KBM-7 (cell line): ENCODE data around the gene CALML3.

Experiments used
- DNase-seq: peaks from one replicate; pipeline ENCODE4 v3.0.0-alpha.2; 2015
- in situ Hi-C: fragments of 300-500 bp; cut with MboI; formaldehyde crosslinking; loops from 2 replicates; pipeline ENCODE4 v1.14.3; 2020; ENCODE audit warnings: low sequenced_read_pairs, low pct_unique_long_range_greater_than_20kb, mixed read lengths

The CALML3 gene

DNA sequence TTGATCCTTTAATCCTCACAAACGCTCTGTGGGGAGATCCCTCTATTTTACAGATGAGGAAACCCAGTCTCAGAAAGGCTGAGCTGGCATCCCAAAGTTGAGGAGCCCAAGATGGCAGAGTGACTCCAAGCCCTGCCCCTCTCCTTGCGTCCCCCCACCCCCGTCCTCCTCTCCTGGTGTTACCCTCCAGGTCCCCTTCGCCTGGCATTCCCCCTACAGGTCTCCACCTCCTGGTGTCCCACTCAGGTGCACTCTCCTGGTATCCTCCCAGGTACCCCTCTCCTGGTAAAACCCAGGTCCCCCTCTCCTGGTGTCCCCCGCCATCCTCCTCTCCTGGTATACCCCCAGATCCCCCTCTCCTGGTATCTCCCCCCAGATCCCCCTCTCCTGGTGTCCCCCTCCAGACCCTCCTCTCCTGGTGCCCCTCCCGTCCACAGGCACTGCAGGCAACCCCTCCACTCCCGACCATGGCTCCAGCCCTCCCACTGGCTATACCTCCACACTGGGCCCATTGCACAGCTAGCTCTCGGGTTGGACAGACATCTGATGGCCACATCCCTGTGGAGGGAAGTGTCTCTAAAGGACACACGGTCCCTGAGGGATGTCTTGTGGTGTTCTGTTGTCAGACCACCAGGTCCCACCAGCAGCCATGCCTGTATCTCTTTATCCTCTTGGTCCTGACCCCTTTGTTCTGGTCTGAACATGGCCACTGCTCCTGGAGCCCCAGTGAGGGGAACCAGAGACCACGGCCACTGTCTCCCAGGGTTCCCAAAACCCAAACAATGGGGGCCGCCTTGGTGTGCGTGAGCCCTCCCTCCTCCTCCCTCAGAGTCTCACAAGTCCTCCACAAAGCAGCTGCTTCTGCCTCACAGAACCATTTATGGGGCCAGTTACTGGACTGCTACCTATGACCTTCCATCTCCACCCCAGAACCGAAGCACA lies 37.2 kb downstream of the CALML3 start:
- in situ Hi-C loops: no loop called here
- no peak for DNase-seq

- in situ Hi-C loops: no loop called here
- DNase-seq: no peak
Measured at GRCh38 chr10:5563321-5563961, 38.7 kb downstream of the CALML3 start.

DNA sequence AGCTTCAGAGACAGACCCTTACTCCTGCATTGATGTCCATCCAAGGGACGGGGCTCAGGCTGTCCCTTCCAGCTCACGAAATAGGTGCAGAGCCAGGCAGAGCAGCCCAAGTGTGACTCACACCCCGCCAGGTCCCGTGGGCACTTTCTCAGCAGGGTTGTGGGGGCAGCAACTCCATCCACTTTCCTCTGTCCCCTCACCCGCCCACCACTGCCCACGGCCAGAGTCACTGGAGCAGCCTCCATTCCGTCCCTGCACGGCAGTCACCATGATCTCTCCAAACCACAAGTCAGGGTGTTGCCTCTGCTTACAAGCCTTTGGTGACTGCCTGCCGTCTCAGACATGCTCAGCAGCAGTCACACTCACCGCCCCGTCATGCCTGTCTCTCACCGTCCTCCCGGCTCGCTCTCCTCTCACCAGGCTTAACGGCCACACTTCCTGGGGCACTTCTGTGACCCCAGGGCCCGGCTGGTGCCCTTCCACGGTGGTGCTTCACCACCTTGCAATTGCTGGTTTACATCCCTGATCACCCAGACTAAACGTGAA lies 39.3 kb downstream of the CALML3 start:
- in situ Hi-C loops: no loop called here
- no peak for DNase-seq

DNA sequence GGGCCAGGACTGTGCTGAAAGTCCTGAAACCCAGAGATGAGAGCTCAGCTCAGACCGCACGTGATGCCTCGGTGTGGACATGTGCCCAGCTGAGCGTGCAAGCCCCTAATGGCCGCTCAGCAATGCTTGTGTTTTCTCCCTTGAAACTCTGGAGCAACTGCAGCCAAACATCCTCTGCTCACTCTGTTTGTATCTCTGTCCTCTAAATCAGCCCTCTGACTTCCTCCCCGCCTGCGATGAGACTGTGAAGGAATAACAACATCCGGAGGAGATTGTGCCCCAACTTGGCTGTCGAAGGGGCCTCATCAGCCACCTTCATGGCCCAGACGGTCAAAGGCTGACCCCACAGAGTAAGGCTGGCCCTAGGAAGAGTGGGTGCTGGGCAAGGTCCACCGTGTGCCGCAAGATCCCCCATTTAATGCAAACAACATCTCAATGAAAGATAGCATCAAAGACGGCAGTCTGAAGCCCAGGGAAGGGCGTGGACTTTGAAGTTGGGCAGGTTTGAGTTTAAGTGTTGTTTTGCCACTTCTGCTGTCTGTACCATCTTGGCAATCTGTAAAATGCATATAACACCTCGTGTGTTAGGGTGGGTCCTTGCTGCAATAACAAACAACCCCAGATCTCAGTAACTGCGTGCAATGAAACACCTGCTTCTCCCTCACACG lies 39.9 kb downstream of the CALML3 start:
- no peak for DNase-seq

DNA sequence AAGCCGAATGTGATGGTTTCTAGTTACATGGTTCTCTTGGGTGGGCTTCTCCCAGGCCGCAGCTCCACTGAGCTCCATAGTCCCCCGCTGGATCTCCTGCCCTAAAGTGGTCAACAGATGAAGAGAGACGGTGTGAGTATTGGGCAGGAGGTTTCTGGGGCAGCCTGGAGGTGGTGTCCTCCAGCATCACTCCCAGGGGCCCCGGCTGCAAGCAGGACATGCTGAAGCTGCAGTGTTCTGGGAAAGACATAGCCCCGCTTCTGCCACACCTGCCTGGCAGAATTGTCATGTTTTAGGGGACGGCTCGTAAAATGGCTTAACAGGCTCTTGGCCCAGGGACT lies 40.4 kb downstream of the CALML3 start:
- in situ Hi-C loops: no loop called here

More for the DNA sequence above, 39.9 kb downstream of the CALML3 start:
- in situ Hi-C loops: no loop called here

GRCh38 chr10:5565671-5566581 lies 41.2 kb downstream of the CALML3 start:
- in situ Hi-C loops: no loop called here
- no peak for DNase-seq

More for the DNA sequence above, 40.4 kb downstream of the CALML3 start:
- no peak for DNase-seq

DNA sequence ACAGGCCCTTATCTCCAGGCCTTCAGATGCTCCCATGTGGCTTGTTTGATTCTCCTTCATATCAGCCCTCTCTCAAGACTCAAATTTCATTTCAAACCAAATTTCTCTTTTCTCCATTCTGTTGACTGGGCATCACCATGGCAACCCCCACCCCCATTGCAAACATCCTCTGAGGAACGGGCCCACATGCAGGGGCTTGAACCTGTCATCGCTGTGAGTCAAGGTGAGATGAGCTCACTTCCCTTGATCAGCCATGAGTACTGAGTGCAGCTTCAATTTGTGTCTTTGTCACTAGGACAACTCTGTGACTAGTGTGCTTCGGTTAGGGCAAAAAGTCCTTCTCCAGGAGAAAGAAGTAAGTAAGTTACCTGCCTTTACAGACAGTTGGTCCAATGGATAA lies 41.9 kb downstream of the CALML3 start:
- DNase-seq: no peak
- in situ Hi-C loops: no loop called here

DNA sequence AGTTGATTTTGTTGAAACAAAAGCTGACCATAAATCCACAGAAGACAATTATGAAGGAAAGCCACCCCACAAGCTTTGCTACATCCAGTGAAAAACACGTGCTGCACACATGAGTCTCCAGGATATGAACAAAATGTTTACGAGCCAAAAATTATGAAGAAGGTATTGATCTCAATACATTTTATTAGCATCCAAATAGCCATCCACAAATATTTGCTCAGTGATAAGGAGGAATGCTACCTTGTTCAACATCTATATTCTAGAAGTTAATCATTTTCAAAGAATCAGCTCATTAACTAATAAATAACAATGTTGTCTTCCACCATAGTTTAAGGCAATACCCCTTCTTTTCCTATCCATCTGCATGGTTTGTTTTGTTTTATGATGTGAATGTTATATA lies 42.7 kb downstream of the CALML3 start:
- in situ Hi-C loops: no loop called here
- no peak for DNase-seq

DNA sequence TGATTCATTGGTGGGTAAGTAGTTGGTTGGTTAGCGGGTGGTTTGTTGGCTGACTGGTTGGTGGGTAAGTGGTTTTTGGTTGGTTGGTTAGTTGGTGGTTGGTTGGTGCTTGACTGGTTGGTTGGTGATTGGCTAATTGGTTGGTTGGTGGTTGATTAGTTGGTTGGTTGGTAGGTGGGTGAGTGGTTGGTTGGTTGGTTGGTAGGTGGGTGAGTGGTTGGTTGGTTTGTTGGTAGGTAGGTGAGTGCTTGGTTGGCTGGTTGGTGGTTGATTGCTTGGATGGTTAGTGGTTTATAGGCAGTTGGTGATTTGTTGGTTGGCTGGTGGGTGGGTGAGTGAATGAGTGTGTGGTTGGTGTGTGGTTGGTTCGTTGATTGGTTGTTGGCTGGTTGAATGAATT lies 44.2 kb downstream of the CALML3 start:
- in situ Hi-C loops: no loop called here

DNA sequence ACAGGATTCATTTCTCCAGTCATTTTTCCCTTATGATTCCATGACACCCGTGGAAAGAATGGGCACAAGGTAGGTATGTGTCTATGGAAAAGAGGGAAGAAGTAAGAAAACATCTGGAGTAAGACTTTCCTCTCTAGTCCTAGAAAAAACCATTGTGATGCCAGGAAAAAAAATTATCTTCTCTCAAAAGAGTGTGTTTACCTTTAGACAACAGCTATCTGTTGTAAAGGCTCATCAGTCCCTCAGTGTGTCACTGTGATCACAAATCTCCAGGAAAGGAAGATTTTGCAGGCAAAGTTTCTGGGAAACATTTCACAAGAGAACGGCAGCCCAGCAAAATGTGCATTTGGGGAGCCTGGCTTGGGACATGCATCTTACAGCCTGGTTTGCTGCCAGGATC lies 44.8 kb downstream of the CALML3 start:
- no peak for DNase-seq
- in situ Hi-C loops: no loop called here

More for the DNA sequence above, 44.2 kb downstream of the CALML3 start:
- DNase-seq: no peak

- no peak for DNase-seq
- in situ Hi-C loops: no loop called here
Measured at GRCh38 chr10:5570007-5570655, 45.4 kb downstream of the CALML3 start.

DNA sequence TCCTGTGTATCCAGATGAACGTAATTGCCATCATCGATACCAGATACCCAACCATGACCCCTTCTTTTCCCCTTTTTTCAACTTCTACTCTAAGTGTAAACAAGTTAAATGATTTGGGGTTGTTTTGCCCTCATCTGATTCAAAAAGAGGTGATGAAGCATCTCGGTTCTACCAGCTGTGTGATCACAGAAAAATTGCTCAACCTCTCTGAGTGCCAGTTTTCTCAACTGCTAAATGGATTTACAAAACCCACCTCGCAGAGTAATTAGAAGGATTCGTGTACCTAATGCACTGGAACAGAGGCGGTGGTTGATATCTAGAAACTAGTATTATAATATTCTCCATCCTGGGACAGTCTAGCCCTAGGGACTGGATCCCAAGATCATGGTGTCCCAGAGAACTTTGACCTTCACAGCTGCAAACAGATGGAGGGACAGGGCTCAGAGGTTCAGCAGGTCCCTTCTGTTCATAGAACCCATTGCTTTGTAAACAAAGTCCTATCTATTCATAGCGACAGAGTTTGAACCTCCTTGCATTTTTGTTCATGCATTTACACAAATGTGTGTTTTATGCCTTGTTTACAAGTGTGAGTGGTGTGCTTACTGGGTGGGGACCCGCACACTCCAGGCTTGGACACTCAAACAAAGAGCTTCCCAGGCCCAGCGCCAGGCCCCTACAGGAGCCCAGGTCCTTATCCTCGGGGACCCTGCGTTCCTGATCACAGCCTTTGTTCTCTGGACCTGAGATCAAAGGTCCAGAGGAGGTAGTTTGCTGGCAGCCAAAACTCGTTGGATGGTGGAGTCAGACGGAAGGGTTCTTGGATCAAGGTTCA lies 46.4 kb downstream of the CALML3 start:
- in situ Hi-C loops: no loop called here
- DNase-seq: no peak

DNA sequence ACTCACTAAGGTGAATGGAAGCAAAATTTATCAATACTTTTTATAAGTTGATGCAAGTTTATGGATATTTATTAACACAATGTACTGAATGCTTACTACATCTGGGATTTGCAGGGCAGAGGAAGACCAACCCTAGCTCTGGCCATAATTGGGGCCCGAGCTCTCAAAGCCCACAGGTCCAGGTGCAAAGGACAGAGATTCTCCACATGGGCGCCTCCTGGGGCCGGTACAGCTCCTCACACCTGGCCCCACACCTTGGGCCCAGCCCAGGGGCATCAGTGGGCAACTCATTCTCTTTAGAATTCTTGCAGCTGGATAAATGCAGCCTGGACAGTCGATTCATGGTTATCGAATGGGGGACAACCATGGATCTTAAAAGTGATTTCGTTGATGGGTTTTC lies 47.1 kb downstream of the CALML3 start:
- in situ Hi-C loops: no loop called here
- DNase-seq: no peak

DNA sequence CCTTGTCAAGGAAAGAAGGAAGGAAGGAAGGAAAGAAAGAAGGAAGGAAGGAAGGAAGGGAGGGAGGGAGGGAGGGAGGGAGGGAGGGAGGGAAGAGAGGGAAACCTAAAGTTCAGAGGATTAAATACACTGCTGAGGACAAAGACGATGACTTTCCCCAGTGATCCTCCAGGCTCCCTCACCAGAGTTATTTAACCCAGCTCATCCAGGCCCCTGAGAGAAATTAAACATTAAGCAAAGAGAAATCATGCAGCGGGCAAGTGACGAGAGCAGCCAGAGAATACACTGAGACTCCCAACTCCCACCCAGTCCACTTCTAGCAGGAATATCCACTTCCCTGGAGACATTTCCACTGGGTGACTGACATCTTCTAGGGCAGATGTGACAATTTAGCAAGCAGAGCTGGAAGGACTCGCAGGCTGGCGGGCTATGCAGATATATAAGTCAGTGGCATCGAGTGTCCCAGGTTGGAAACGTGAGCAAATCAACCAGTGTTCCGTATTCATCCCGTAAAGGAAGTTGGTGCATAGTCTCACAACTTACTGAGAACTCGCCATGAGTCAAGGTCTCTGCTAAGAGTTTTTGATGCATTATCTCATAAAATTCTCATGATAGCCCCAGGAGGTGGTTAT lies 48.7 kb downstream of the CALML3 start:
- in situ Hi-C loops: no loop called here
- no peak for DNase-seq

GRCh38 chr10:5573968-5574641 lies 49.3 kb downstream of the CALML3 start:
- no peak for DNase-seq
- in situ Hi-C loops: no loop called here

- in situ Hi-C loops: no loop called here
- DNase-seq: no peak
Measured at GRCh38 chr10:5574642-5575131, 49.9 kb downstream of the CALML3 start.

GRCh38 chr10:5575144-5575481 lies 50.4 kb downstream of the CALML3 start:
- in situ Hi-C loops: no loop called here
- no peak for DNase-seq
